Measurements from ENCODE around the gene MYRIP.

Gene MYRIP

GRCh38 chr3:40096661-40097111 is 287.3 kb downstream of the MYRIP start:
- TF ChIP-seq, protein P1, sequence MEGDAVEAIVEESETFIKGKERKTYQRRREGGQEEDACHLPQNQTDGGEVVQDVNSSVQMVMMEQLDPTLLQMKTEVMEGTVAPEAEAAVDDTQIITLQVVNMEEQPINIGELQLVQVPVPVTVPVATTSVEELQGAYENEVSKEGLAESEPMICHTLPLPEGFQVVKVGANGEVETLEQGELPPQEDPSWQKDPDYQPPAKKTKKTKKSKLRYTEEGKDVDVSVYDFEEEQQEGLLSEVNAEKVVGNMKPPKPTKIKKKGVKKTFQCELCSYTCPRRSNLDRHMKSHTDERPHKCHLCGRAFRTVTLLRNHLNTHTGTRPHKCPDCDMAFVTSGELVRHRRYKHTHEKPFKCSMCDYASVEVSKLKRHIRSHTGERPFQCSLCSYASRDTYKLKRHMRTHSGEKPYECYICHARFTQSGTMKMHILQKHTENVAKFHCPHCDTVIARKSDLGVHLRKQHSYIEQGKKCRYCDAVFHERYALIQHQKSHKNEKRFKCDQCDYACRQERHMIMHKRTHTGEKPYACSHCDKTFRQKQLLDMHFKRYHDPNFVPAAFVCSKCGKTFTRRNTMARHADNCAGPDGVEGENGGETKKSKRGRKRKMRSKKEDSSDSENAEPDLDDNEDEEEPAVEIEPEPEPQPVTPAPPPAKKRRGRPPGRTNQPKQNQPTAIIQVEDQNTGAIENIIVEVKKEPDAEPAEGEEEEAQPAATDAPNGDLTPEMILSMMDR (IDR thresholded peaks at IDR 0.05; ENCODE audit: borderline replicate concordance, insufficient read depth, low read depth, low read length) = no peak
- no peak overlapping the region for H3K4me3 ChIP-seq (ENCODE audit: low read depth, low read length)

DNA sequence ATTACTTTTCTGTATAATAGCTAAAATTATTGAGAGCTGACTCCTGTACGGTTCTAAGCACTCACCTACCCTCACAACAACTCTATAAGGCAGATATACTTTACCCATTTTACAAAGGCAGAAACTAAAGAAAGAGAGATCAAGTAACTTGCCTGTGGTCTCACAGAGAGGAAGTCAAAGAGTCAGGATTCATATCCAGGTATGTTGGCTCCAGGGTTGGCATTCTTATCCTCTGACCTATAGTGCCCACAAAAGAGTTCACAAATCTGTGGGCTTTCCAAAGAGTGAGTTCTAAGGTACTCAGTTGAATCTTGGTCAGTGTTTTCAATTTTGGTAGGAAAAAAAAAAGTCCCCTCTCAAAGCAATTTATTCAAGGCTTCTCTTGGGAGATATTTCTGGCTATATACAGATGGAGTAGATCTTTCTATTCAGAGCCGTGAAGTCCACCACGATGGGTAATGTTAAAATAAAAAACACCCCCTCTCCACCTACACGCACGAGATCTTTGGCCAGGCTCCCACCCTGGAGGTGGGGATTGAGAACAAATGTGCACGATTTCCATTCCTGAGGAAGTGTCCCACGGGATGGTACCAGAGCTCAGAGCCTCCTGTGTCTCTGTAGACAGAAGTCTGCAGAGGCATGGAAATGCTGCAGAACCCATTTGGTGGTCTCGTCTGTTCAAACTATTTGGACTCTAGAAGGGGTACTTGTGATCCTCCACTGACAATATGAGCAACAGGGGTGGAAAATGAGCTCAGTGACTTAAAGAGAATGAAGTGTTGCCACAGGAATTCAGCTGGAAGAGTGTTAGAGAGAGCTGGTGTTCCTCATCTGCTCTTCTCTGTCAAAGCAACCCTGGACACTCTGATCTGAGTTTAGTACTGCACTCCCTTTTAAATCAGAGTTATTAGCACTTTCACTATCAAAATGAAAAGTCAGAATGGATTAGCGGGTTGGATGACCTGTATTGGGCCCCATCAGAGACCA is 288.0 kb downstream of the MYRIP start:
- H3K4me3 ChIP-seq (ENCODE audit: low read depth, low read length) = no peak overlapping the region
- TF ChIP-seq, protein P1 (IDR thresholded peaks at IDR 0.05; ENCODE audit: borderline replicate concordance, insufficient read depth, low read depth, low read length) = no peak

- no peak overlapping the region for H3K4me3 ChIP-seq (ENCODE audit: low read depth, low read length)
- TF ChIP-seq, protein P1 (IDR thresholded peaks at IDR 0.05; ENCODE audit: borderline replicate concordance, insufficient read depth, low read depth, low read length) = no peak
Observed at GRCh38 chr3:40098261-40098759, 288.9 kb downstream of the MYRIP start.

GRCh38 chr3:40099871-40100270 is 290.5 kb downstream of the MYRIP start:
- TF ChIP-seq, protein P1 (IDR thresholded peaks at IDR 0.05; ENCODE audit: borderline replicate concordance, insufficient read depth, low read depth, low read length) = no peak
- H3K4me3 ChIP-seq (ENCODE audit: low read depth, low read length) = no peak overlapping the region

GRCh38 chr3:40102182-40102581 is 292.8 kb downstream of the MYRIP start:
- H3K4me3 ChIP-seq (ENCODE audit: low read depth, low read length) = no peak overlapping the region
- TF ChIP-seq, protein P1 (IDR thresholded peaks at IDR 0.05; ENCODE audit: borderline replicate concordance, insufficient read depth, low read depth, low read length) = no peak

DNA sequence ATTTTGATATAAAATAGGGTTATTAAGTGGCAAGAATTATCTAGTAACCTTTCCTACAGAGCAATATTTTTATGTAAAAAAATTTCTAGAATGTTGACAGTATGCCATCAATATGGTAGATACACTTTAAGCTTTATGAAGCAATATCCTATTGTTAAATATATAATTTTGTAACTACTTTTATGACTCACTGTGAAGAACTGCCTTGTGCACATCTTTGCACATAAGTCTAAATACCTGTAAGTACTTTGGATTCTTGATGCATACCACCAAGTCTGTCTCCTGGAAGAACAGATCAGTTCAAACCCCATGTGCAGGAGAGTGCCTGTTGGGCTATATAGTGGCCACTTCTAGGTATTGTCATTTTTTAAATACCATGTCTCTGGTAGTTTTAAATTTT is 294.4 kb downstream of the MYRIP start:
- no peak overlapping the region for H3K4me3 ChIP-seq (ENCODE audit: low read depth, low read length)
- TF ChIP-seq, protein P1 (IDR thresholded peaks at IDR 0.05; ENCODE audit: borderline replicate concordance, insufficient read depth, low read depth, low read length) = no peak
